Activated CD8-positive, alpha-beta memory T cell treated with anti-CD3 and anti-CD28 coated beads for 36 hours (primary cell): ENCODE measurements around the gene GEMIN5. TPM values are rescaled to one million over a fixed set of nuclear protein-coding genes. Genes with fewer than 3 reads are reported as not detected.
"Not testable (repeated sequence)": the region's sequence is repeated elsewhere in the genome, so short reads cannot be mapped to it uniquely, and the experiment has no call there.

ENCODE experiments used
- CTCF ChIA-PET: fragments of 350-600 bp; sonication (Branson Sonifier 250); formaldehyde crosslinking; loops from one replicate; lab custom pipeline; 2021; ENCODE audit warnings: antibody characterized with exemption; lab: Charles Lee
- POLR2A ChIA-PET: fragments of 350-600 bp; sonication (Branson Sonifier 250); formaldehyde crosslinking; loops from one replicate; lab custom pipeline; 2021; ENCODE audit warnings: antibody characterized with exemption; lab: Charles Lee
- total RNA-seq, 2 experiments: library from RNA; stranded (reverse); gene quantifications; one replicate each; pipeline ENCODE4 v1.2.3, GENCODE V29; 2021

GEMIN5 gene
- total RNA-seq, 2 experiments from 2014 or later = 46.0 to 48.8 TPM

- POLR2A ChIA-PET = no interaction called here
Measured at GRCh38 chr5:154945695-154946301, 7.8 kb upstream of the GEMIN5 start.

DNA sequence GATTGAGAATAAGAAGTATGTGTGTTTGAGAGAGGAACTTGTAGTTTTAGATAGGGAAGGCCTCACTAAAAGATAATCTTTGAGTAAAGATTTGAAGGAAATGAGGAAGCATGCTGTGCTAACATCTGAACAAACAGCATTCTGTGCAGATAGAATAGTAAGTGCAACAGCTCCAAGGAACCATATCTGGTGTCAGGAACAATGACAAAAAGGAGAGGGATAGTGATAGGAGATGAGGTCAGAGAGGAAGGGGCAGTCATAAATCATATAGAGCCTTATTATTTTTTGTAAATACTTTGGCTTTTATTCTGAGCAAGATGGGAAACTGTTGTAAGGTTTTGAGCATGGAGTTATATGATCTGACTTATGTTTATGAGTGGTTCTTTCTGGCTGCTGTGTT lies 6.7 kb upstream of the GEMIN5 start:
- POLR2A ChIA-PET = no interaction called here
- CTCF ChIA-PET = no interaction called here

More at GRCh38 chr5:154945695-154946301, 7.8 kb upstream of the GEMIN5 start:
- CTCF ChIA-PET = interaction anchor here (1.3 kb wide), 1 partner anchor 23 kb away, joined by 3 read pairs; no protein-coding TSS in a partner anchor

- ChIA-PET CTCF (no interaction called here), POLR2A (no interaction called here)
Measured at GRCh38 chr5:154943527-154943926, 5.5 kb upstream of the GEMIN5 start.

DNA sequence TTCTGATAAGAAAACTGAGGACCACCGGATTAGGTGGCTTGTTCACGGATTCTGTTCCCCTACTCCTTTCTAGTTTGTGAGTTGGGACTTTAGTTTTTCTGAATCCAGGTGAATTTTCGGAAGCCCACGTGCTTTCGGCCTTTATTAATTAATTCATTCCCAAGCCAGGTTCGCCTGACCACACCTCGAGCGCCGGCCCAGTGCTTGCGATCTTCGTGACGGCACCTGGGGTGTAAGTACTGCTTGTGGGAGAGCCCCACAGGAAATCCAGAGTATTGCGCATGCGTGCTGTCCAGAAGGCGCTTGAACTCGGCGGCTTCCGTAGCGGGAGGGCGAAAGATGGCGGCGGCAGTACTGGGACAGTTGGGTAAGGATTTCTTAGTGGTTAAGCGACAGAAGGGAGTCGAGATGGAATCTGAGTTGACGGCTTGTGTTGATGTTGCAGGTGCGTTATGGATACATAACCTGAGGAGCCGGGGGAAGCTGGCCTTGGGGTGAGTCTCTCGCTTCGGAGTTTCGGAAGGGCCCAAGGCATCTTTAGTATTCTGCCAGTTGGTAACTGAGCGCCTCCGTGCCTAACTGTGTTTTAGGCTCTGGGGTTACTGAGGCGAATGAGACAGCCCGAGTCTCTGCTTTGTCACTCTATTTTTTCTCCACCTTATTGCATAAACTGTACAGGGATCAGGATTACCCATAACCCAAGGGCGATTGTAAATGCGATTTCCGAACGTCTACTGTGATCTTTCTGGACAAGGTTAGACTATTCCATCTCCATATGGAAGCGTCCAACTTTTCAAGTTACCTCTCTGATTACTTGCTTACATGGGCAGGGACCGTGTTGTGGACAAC lies 3.0 kb upstream of the GEMIN5 start, which contains the start of gene MRPL22:
MRPL22 (plus strand) TSS at position 302 of the 849 bp plus-strand sequence; CDS start at position 340, 38 bp downstream.
- ChIA-PET CTCF (no interaction called here), POLR2A (no interaction called here)

DNA sequence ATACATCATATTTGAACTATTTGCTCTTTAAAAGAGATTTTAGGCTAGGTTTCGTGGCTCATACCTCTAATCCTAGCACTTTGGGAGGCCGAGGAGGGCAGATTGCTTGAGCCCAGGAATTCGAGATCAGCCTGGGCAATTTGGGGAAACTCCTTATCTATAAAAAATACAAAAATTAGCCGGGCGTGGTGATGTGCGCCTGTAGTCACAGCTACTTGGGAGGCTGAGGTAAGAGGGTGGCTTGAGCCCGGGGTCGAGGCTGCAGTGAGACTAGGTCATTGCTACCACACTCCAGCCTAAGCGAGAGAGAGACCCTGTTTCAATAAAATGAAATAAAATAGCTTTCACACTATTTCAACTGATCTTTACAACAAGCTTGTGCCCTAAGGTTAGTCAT lies 2.4 kb upstream of the GEMIN5 start:
- POLR2A ChIA-PET = no interaction called here
- CTCF ChIA-PET = no interaction called here

DNA sequence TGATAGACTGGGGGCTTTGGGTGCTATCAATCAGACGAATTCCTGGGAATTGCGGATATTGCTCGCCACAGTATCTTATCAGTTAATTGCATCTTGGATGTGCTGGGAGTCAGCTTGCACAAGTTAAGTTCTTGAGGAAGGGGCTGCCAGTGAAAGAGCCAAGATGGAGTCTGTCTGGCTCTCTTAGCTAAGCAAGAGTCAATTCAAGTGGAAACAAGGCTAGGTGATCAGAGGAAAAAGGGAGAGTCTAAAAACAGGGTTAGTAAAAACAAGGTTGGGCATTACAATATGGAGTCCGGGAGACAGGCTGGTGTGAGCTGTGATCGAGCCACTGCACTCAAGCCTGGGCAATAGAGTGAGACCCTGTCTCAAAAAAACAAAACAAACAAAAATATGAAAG lies 1.4 kb upstream of the GEMIN5 start:
- CTCF ChIA-PET, POLR2A ChIA-PET: not testable (repeated sequence)

GRCh38 chr5:154937186-154937717 lies 759 bp downstream of the GEMIN5 start:
- POLR2A ChIA-PET = interaction anchor here (0.6 to 1.8 kb wide), 3 partner anchors 73 to 252 kb away, joined by 3 to 5 read pairs (median 4); no protein-coding TSS in a partner anchor
- CTCF ChIA-PET = interaction anchor here (0.6 kb wide), 1 partner anchor 81 kb away, joined by 3 read pairs; no protein-coding TSS in a partner anchor

- CTCF ChIA-PET = no interaction called here
- POLR2A ChIA-PET = no interaction called here
Measured at GRCh38 chr5:154934881-154935280, 3.1 kb downstream of the GEMIN5 start.

DNA sequence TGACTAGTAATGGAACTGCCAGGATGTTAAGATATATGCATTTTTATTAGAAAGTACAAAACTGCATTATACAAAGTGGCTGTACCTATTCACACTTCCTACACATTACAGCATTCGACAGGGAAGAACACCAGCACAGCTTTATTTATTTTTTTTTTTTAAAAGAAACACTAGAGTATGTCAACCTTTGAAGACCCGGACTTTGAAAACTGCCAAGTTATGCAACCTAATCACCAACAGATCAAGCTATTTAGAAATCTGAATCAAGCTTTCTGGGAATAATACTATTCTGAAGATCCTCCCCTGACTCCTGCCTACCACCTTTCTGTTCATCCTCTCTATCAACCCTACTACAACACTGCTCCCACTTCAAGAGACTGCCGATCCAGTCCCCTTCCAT lies 4.5 kb downstream of the GEMIN5 start:
- POLR2A ChIA-PET = no interaction called here
- CTCF ChIA-PET = no interaction called here

DNA sequence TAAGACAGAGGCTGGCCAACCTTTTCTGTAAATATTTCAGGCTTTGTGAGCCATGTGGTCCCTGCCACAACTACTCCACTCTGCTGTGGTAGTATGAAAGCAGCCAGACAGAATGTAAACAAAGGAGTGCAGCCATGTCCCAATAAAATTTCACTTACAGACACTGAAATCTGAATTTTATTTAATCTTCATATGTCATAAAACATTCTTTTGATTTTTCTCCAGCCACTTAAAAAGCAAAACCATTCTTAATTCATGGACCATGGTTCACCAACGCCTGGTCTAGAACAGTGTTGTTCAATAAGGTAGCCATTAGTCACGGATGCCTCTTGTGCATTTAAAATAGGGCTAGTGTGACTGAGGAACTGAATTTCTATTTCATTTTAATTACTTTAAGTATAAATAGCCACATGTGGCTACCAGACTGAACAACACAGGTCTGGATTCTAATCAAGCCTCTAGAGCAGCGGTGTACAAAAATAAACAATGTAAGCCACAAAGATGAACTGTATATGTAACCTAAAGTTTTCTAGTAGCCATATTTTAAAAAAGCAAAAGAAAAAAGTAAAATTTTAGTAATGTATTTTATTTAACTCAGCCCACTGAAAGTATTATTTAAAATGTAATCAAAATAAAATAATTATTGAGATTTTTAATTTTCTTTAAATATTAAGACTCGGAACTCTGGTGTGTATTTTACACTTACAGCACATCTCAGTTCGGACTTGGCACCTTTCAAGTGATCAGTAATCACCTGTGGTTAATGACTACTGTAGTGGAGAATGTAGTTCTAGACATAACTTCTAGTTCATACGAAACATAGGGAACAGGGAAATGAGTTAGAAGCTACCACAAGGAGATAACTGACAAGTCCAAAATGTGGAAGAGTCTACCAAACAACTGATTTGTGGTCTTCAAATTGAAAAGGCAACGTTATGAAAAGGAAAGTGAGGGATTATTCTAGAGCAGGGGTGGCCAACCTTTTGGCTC lies 14.3 kb downstream of the GEMIN5 start:
- ChIA-PET CTCF (interaction anchor here (0.7 kb wide), 1 partner anchor 13 kb away, joined by 3 read pairs; no protein-coding TSS in a partner anchor), POLR2A (interaction anchor here (0.6 kb wide), 1 partner anchor 45 kb away, joined by 3 read pairs; no protein-coding TSS in a partner anchor)

- ChIA-PET CTCF (no interaction called here), POLR2A (no interaction called here)
Measured at GRCh38 chr5:154917757-154918156, 20.3 kb downstream of the GEMIN5 start.

- ChIA-PET CTCF (interaction anchor here (1.7 kb wide), 1 partner anchor 10 kb away, joined by 6 read pairs; no protein-coding TSS in a partner anchor), POLR2A (no interaction called here)
Measured at GRCh38 chr5:154916874-154917273, 21.1 kb downstream of the GEMIN5 start.

DNA sequence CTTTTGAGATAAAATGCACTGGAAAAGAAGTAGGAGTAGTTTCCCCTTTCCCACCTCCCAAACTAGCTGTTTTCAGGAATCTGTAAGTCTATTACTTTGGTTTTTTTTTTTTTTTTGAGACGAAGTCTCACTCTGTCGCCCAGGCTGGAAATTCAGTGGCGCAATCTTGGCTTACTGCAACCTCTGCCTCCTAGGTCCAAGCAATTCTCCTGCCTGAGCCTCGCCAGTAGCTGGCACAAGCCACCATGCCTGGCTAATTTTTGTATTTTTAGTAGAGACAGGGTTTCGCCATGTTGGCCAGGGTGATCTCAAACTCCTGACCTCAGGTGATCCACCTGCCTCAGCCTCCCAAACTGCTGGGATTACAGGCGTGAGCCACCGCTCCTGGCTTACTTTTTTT lies 32.4 kb downstream of the GEMIN5 start:
- CTCF ChIA-PET = not testable (repeated sequence)
- POLR2A ChIA-PET = interaction anchor here (0.6 kb wide), 1 partner anchor 21 kb away, joined by 4 read pairs; no protein-coding TSS in a partner anchor

DNA sequence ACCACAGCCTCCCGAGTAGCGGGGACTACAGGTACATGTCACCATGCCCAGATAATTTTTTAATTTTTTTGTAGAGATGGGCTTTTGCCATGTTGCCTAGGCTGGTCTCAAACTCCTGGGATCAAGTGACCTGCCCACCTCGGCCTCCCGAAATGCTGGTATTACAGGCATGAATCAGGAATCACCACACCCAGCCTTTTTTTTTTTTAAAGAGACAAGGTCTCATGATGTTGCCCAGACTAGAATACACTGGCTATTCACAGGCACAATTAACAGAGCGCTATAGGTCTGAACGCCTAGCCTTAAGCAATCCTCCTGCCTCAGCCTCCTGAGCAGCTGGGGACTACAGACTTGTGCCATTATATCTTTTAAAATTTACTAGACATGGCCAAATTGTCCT lies 36.1 kb downstream of the GEMIN5 start:
- ChIA-PET CTCF (no interaction called here), POLR2A (interaction anchor here (0.7 kb wide), 1 partner anchor 413 kb away, joined by 3 read pairs; no protein-coding TSS in a partner anchor)

- CTCF ChIA-PET = no interaction called here
- POLR2A ChIA-PET = no interaction called here
Measured at GRCh38 chr5:154901276-154901675, 36.7 kb downstream of the GEMIN5 start.

DNA sequence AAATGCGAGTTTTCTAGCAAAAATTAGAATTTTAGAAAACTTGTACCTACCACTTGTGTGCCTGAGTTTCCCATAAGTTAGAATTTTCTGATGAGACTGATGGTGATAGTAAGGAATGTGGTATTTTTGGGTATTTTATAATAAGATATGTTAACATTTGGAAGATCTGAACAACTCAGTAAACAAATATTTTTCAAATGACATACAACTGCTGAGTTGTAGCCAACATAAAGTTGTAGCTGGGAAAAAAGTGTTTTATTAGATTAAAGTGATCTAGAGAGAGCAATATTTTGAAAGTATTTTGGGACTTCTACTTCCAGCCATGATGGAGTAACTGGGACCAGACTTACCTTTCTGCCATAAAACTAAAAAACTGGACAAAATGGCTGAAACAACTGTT lies 37.9 kb downstream of the GEMIN5 start:
- POLR2A ChIA-PET = interaction anchor here (0.7 kb wide), 1 partner anchor 128 kb away, joined by 4 read pairs; no protein-coding TSS in a partner anchor
- CTCF ChIA-PET = interaction anchor here (0.6 kb wide), 1 partner anchor 344 kb away, joined by 3 read pairs; no protein-coding TSS in a partner anchor

- ChIA-PET POLR2A (interaction anchor here (0.7 kb wide), 1 partner anchor 129 kb away, joined by 4 read pairs; no protein-coding TSS in a partner anchor), CTCF (interaction anchor here (0.6 kb wide), 1 partner anchor 343 kb away, joined by 3 read pairs; no protein-coding TSS in a partner anchor)
Measured at GRCh38 chr5:154899151-154899816, 38.7 kb downstream of the GEMIN5 start.

- CTCF ChIA-PET = no interaction called here
- POLR2A ChIA-PET = no interaction called here
Measured at GRCh38 chr5:154898210-154898609, 39.8 kb downstream of the GEMIN5 start.
